Measurements from ENCODE around the gene STK17A.
"Not testable (repeated sequence)": the region's sequence is repeated elsewhere in the genome, so short reads cannot be mapped to it uniquely, and the experiment has no call there.

DNA sequence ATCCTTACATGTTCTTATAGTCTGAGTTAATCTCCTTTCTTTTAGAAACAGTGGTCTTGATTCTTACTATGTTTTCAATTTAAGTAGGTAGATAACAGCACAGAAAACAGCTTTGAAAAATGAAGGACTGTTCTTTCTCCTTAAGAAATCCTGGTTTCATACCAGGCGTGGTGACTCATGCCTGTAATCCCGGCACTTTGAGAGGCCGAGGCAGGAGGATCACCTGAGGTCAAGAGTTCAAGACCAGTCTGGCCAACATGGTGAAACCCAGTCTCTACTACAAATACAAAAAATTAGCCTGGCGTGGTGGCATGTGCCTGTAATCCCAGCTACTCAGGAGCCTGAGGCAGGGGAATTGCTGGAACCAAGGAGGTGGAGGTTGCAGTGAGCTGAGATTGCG lies 13.5 kb downstream of the STK17A start:
- not testable (repeated sequence) for TF ChIP-seq EP300, POLR2A (IDR thresholded peaks at IDR 0.05)
- TF ChIP-seq, protein P1, sequence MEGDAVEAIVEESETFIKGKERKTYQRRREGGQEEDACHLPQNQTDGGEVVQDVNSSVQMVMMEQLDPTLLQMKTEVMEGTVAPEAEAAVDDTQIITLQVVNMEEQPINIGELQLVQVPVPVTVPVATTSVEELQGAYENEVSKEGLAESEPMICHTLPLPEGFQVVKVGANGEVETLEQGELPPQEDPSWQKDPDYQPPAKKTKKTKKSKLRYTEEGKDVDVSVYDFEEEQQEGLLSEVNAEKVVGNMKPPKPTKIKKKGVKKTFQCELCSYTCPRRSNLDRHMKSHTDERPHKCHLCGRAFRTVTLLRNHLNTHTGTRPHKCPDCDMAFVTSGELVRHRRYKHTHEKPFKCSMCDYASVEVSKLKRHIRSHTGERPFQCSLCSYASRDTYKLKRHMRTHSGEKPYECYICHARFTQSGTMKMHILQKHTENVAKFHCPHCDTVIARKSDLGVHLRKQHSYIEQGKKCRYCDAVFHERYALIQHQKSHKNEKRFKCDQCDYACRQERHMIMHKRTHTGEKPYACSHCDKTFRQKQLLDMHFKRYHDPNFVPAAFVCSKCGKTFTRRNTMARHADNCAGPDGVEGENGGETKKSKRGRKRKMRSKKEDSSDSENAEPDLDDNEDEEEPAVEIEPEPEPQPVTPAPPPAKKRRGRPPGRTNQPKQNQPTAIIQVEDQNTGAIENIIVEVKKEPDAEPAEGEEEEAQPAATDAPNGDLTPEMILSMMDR (IDR thresholded peaks at IDR 0.05), result not testable (repeated sequence)

All from ovary (tissue), 3 donors.